Measurements from ENCODE around the gene HERC2.
"Not testable (repeated sequence)": the region's sequence is repeated elsewhere in the genome, so short reads cannot be mapped to it uniquely, and the experiment has no call there.

The HERC2 gene

GRCh38 chr15:28286031-28286430 lies 35.9 kb downstream of the HERC2 start:
- no peak for DNase-seq
- in situ Hi-C loops (cut with HindIII; ENCODE audit: low pct_ligation_motif_present, low pct_unique_long_range_greater_than_20kb, low sequenced_read_pairs): no loop called here

DNA sequence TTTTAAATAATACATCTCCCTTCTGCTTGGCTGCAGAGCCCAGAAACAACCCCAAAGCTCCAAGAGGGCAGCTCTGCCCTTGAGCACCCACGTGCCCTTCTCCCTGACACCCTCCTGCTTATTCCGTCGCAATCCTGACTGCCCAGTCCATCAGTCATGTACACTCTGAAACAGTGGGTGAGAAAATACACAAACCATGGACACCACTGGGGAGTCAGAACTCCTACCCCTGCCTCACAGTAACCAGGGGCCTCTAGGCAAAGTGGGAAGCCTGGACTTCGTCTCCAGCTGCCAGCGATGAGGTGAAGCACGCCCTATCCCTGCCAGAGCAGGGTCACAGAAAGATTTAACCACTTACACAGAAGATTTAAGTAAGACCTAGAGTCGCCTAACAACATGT lies 40.1 kb downstream of the HERC2 start:
- DNase-seq: no peak
- in situ Hi-C loops (cut with HindIII; ENCODE audit: low pct_ligation_motif_present, low pct_unique_long_range_greater_than_20kb, low sequenced_read_pairs): no loop called here

DNA sequence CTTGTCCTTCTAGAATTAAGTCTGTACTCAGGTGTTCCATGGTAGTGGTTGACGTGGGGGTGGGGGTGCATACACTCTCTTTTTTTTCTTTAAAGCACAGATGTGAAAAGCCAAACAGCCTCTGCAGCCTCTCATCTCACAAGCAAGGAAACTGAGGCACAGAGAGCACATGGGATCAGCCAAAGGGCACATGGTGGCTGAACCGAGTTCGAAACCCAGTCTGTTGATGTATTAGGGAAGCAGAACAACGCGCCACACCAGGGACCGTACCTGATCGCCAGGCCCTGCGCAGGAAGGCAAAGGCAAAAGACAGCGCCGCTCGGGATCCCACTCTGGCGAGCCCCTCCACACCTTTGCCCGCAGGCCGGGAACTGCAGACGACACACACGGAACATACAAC lies 47.3 kb downstream of the HERC2 start:
- in situ Hi-C loops (cut with HindIII; ENCODE audit: low pct_ligation_motif_present, low pct_unique_long_range_greater_than_20kb, low sequenced_read_pairs): no loop called here
- no peak for DNase-seq

DNA sequence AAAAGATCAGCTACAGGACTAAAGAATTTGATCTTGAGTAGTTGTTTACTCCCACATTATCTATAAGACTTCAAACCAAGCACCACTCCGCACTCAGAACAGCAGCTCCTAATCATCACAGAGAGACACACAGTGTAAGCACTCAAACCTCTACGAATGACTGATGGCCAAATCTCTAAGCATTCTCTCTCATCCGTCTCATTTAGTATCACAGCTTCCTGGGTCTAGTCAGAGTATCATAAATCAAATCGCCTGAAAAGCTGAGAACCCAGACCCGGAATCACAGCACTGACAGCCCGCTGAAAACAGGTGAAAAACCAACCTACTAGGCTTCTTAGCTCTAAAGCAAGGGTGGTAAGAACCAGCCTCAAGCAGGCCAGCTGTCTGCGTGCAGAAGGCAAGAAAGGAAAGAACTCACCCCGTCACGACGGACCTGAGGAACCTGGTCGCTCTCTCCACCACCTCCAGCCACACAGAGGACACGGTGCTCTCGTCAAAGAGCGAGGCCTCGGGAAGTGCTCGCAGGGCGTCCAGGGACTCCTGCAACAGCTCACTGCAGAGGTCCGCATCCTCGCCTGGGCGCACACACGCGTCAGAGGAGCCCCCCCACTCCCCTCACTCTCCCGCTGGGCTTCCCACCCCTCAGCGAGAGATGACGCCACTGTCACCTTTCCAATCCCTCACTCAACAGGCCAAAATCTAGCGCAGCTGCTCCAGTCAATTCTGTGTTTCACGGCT lies 47.9 kb downstream of the HERC2 start:
- in situ Hi-C loops (cut with HindIII; ENCODE audit: low pct_ligation_motif_present, low pct_unique_long_range_greater_than_20kb, low sequenced_read_pairs): no loop called here
- DNase-seq: no peak

GRCh38 chr15:28273468-28273867 lies 48.5 kb downstream of the HERC2 start:
- in situ Hi-C loops (cut with HindIII; ENCODE audit: low pct_ligation_motif_present, low pct_unique_long_range_greater_than_20kb, low sequenced_read_pairs): no loop called here

DNA sequence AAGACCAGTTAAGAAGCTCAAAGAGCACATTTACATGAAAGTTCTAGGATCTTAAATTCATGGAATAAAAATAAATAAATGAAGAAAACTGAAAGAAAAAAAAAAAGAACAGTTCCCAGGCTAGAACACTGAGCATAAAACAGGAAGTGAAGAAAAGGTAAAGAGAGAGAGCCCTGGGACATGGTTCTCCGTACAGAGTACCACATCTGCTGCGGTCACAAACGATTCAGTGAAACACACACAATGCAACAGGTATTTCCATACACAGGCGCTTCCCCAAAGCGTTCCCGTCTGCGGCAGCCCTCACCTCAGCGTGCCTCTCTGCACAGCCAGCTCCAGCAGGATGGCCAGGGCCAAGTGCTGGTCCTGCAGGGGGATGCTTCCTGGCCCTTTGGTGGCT lies 49.4 kb downstream of the HERC2 start:
- no peak for DNase-seq
- in situ Hi-C loops (cut with HindIII; ENCODE audit: low pct_ligation_motif_present, low pct_unique_long_range_greater_than_20kb, low sequenced_read_pairs): no loop called here

More at GRCh38 chr15:28273468-28273867, 48.5 kb downstream of the HERC2 start:
- no peak for DNase-seq

- no peak for DNase-seq
- in situ Hi-C loops (cut with HindIII; ENCODE audit: low pct_ligation_motif_present, low pct_unique_long_range_greater_than_20kb, low sequenced_read_pairs): no loop called here
Measured at GRCh38 chr15:28271697-28272260, 50.2 kb downstream of the HERC2 start.

- in situ Hi-C loops (cut with HindIII; ENCODE audit: low pct_ligation_motif_present, low pct_unique_long_range_greater_than_20kb, low sequenced_read_pairs): no loop called here
- DNase-seq: no peak
Measured at GRCh38 chr15:28269097-28269496, 52.9 kb downstream of the HERC2 start.

DNA sequence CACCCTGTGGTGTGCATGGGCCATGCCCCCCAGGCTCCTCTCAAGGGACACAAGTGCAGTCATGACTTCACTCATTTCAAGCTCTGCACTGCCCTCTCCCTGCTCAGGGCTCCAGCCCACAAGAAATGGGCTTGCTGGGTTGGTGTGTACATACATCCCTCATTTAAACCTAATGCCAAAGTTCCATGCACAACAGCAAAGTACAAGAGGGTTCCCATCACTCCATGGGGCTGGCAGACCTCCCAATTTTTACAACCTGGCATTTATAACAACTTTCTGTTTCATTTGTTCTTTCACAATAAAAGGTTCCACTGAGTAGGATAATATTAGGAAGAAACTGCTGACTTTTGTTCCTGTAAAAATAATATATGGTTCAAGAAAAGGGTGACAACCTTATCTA lies 54.3 kb downstream of the HERC2 start:
- in situ Hi-C loops (cut with HindIII; ENCODE audit: low pct_ligation_motif_present, low pct_unique_long_range_greater_than_20kb, low sequenced_read_pairs): no loop called here
- no peak for DNase-seq

DNA sequence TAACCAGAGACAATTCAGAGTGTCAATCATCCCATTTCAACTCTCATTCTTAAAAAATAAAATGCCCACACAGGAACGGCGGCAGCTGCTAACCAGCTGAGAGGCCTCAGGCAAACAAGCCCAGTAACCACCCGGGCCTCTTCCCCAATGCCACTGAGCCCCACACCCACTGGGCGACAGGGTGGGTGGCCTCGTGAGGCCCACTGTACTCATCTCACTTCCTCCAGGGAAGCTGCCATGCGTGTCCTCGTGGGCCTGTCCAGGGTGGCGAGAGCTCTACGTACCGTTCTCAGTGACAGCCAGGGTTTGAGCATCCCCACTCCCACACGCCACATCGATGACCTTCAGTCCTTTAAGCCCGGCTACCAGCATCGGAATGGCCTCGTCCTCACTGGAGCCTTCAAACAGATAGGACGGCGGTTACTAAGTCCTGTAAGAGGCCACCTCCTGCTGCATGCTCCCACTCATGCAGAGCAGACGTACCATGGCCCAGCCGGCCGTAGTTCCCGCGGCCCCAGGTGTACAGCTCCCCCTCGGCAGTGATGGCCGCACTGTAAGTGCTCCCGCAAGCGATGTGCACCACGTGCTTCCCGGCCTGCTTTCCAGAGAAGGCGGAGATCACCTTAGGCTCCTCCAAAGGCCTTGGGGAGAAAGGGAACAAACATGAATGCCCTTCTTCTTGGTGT lies 56.5 kb downstream of the HERC2 start:
- no peak for DNase-seq
- in situ Hi-C loops (cut with HindIII; ENCODE audit: low pct_ligation_motif_present, low pct_unique_long_range_greater_than_20kb, low sequenced_read_pairs): no loop called here

- in situ Hi-C loops (cut with HindIII; ENCODE audit: low pct_ligation_motif_present, low pct_unique_long_range_greater_than_20kb, low sequenced_read_pairs): no loop called here
- no peak for DNase-seq
Measured at GRCh38 chr15:28264166-28264565, 57.8 kb downstream of the HERC2 start.

DNA sequence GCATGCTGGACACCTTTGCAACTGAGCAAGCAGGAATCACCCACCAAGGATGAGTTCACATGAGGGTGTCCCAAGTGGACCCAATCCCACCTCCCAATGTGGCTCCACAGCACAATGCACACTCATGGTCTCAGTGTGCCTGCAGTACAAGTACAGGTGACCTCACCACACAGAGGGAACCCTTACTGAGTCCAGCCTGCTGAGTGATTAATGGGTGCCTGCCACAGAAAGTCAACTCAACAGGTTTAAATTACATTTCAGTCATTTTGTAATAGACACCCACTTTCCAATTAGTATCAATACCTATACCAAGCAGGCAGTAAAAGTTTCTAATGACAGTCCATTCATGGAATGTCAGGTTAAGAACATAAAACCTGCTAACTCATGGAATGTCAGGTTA lies 59.5 kb downstream of the HERC2 start:
- in situ Hi-C loops (cut with HindIII; ENCODE audit: low pct_ligation_motif_present, low pct_unique_long_range_greater_than_20kb, low sequenced_read_pairs): no loop called here
- DNase-seq: no peak

DNA sequence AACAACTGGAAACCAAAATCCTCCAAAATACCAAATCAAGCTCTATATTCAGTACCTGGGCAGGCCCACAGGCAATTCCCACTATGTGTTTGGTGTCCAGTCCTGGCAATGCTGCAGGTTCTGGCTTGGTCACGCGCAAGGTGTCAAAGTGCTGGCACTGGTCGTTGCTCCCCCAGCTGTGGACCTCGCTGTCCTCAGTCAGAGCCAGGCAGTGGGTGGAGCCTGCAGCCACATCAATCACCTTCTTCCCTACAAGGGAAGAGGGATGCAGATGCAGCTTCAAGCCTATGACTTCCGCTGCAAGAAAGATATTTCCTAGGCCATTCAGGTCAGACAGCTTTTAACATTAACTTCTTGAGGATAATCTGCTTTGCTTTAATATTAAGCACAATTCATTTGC lies 61.3 kb downstream of the HERC2 start:
- no peak for DNase-seq
- in situ Hi-C loops (cut with HindIII; ENCODE audit: low pct_ligation_motif_present, low pct_unique_long_range_greater_than_20kb, low sequenced_read_pairs): no loop called here

GRCh38 chr15:28260317-28260716 lies 61.7 kb downstream of the HERC2 start:
- in situ Hi-C loops (cut with HindIII; ENCODE audit: low pct_ligation_motif_present, low pct_unique_long_range_greater_than_20kb, low sequenced_read_pairs): no loop called here
- no peak for DNase-seq

DNA sequence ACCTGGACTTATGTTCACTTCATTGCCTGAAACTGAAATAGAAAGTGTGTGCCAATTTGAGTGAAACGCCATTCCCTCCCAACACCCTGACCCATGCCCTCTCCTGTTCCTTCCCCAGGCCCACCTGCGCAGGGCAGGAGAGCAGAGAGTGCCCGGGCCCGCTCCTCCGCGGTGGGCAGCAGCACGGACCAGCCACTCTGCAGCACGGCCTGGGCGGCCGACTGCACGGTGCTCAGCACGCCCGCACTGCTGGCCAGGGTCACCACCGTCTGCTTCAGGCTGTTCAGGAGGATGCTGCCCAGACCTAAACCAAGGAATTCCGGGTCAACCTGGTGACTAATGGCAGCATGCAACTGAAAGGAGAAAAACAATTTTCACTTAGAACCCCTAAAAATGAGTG lies 66.0 kb downstream of the HERC2 start:
- DNase-seq: no peak
- in situ Hi-C loops (cut with HindIII; ENCODE audit: low pct_ligation_motif_present, low pct_unique_long_range_greater_than_20kb, low sequenced_read_pairs): no loop called here

- DNase-seq: no peak
- in situ Hi-C loops (cut with HindIII; ENCODE audit: low pct_ligation_motif_present, low pct_unique_long_range_greater_than_20kb, low sequenced_read_pairs): no loop called here
Measured at GRCh38 chr15:28252831-28253230, 69.1 kb downstream of the HERC2 start.

- in situ Hi-C loops (cut with HindIII; ENCODE audit: low pct_ligation_motif_present, low pct_unique_long_range_greater_than_20kb, low sequenced_read_pairs): no loop called here
- no peak for DNase-seq
Measured at GRCh38 chr15:28246605-28247004, 75.4 kb downstream of the HERC2 start.

DNA sequence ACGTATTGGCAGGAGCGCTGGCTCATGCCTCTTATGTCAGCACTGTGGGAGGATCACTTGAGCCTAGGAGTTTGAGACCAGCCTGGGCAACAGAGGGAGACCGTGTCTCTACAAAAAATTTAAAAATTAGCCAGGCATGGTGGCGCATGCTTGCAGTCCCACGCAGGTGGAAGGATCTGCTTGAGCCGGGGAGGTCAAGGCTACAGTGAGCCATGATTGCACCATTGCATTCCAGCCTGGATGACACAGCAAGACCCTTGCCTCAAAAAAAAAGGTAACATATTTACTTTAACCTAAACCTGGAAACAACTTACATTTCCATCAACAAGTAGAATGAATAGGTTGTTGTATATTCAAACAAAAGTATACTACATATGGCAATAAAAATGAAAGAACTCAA lies 78.1 kb downstream of the HERC2 start:
- in situ Hi-C loops (cut with HindIII; ENCODE audit: low pct_ligation_motif_present, low pct_unique_long_range_greater_than_20kb, low sequenced_read_pairs): no loop called here
- DNase-seq: no peak

- no peak for DNase-seq
- in situ Hi-C loops (cut with HindIII; ENCODE audit: low pct_ligation_motif_present, low pct_unique_long_range_greater_than_20kb, low sequenced_read_pairs): no loop called here
Measured at GRCh38 chr15:28243399-28243798, 78.6 kb downstream of the HERC2 start.

DNA sequence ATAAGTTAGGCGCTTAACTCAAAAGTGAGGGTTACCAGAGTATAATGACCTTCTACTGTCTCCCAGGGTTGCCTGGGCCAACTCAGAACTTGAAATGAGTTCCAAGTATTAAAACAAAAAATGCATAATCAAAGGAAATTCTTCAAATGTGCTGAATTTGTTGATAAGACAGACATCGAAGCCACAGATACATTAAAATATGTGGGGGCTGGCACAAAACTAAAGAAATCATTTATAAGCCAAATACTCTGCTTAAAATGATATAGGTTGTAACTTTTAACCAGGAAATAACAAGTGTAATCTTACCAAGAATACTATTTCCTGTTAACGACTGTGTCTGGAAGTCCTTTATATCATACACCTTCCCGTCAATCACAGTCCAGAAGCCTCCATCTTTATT lies 83.7 kb downstream of the HERC2 start:
- DNase-seq; in situ Hi-C loops (cut with HindIII; ENCODE audit: low pct_ligation_motif_present, low pct_unique_long_range_greater_than_20kb, low sequenced_read_pairs): not testable (repeated sequence)
